SK-MEL-5 (cell line): ENCODE measurements around the gene SEC24B. TPM values are rescaled to one million over a fixed set of nuclear protein-coding genes. Genes with fewer than 3 reads are reported as not detected.
"Not testable (repeated sequence)": the region's sequence is repeated elsewhere in the genome, so short reads cannot be mapped to it uniquely, and the experiment has no call there.

Source experiments
- DNase-seq: peaks from one replicate; pipeline ENCODE4 v3.0.0-alpha.2; 2016; ENCODE audit warnings: low read depth, low spot score
- in situ Hi-C: cut with HindIII; loops from 2 replicates; pipeline ENCODE4 v1.10.0; 2016; ENCODE audit warnings: low sequenced_read_pairs, high pct_unique_total_duplicates, low pct_unique_long_range_greater_than_20kb
- total RNA-seq: library from RNA; depleted of rRNA; stranded (reverse); fragments of >200 nt; shearing (Covaris generic); gene quantifications from 2 replicates; pipeline ENCODE4 v1.2.3, GENCODE V29; 2014

Gene SEC24B
- total RNA-seq, 1 experiment from 2014 or later, result 13.6 TPM

DNA sequence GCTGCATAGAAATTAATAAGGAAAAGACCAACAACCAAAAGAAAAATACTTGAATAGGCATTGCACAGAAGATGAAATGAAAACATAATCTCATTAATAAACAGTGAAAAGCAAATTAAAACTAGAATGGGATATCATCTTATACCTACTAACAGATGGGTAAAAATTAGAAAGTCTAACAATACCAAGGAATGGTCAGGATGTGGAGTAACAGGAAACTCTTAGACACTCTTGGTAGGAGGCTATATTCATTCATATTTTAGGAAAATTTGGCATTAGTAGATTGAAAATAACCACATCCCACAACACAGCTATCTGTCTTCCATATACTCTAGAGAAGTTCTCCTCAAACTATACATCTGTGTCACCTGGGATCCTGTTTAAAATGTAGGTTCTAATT is 36.3 kb downstream of the SEC24B start:
- DNase-seq, result no peak
- in situ Hi-C loops, result no loop called here

DNA sequence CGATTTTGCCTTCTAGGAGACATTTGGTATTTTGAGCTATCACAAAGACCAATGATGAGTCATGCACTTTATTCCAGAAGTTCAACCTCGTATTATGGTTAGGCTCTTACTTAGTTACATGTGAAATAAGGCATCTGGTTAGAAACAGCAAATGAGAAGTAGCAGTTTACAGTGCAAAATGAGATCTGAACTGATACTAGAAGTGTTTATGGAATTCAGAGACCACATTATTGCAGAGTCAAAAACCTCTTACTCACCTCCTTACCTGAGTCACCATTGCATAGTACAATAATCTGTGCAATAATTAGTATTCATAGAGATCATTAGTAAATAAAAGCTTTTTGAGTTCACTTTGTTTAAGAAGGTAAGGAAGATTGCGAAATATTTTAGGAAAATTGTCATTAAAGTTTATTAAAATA is 38.7 kb downstream of the SEC24B start:
- no peak for DNase-seq
- in situ Hi-C loops, result no loop called here

DNA sequence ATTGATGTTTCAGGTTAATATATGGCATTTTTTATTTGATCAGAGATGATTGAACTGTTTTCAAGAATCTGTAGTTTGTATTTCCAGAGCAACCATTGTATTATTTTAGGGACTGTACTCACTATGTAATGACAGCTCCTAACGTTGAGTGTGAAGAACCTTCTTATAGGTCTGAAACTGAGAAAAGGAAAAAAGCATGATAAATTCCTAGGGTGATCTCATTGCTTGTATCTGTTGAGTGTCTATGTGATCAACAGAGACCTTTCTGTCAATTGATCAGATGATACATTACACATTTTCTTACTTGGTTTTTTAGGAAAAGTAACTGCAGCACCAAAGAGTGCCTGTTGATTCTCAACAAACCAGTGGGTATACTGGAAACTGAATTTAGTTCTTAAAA is 40.2 kb downstream of the SEC24B start:
- in situ Hi-C loops, result no loop called here
- no peak for DNase-seq

DNA sequence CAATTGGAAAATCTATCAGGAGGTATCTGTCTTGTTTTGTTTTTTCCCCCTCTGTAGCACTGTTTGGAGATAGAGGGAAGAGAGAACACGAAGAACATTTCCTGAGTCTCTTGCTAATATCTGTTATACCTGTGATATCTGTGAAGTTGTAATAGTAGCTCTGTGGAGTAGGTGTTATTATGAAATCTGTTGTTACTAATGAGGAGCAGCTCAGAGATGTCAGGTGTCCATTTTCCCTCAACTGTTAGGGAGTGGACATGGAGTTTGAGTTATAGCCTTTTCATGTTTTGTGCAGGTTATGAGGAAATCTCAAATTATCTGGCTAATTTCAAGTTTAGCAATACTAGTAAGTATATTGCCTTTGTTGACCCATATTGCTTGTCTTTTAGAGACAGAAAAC is 52.4 kb downstream of the SEC24B start:
- in situ Hi-C loops, result no loop called here
- DNase-seq, result no peak

DNA sequence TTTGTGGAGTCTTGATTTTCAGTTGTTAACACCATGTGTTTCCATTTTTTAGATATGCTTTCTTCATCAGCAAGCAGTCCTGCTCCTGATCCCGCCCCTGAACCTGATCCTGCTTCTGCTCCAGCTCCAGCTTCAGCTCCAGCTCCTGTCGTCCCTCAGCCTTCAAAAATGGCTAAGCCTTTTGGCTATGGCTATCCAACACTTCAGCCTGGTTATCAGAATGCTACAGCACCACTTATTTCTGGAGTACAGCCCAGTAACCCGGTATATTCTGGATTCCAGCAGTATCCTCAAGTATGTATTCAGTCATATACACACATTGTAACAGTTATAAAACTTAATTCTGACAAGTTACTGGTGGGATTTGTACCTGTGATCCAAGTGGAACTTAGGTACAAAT is 60.9 kb downstream of the SEC24B start:
- in situ Hi-C loops, result no loop called here
- DNase-seq, result no peak

DNA sequence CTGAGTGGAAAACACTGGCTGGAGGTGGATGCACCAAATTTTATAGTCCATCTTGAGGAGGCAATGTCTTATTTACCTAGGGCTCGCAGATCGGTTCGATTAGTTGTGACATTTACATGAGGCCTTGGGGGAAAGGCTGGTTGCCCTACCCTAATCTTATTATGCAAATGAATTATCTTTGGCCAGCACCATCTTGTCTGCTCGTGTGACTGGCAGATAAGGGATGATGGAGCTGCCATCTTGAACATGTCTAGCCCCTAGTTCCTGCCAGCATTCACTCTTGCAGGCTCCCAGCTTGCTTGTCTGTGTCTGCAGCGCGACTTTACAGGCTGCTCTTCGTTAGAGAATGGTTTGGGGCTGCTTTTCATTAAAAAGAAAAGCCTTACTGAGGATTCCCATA is 61.9 kb downstream of the SEC24B start:
- in situ Hi-C loops, result no loop called here
- no peak for DNase-seq

DNA sequence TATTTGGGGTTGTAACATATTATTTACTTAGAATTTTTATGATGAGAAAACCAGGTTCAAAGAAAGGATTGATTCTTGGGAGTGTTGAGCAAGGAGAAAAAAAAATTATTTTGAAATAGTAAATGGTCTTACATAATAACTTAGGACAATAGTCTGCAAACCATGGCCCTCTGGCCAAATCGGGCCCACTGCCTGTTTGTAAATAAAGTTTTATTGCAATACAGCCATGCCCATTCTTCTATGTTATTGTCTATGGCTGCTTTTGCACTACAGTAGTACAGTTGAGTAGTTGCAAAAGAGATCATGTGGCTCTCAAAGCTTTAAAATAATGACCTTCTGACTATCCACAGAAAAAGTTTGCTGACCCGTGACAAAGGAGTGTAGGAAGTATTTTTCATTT is 63.3 kb downstream of the SEC24B start:
- in situ Hi-C loops, result no loop called here

DNA sequence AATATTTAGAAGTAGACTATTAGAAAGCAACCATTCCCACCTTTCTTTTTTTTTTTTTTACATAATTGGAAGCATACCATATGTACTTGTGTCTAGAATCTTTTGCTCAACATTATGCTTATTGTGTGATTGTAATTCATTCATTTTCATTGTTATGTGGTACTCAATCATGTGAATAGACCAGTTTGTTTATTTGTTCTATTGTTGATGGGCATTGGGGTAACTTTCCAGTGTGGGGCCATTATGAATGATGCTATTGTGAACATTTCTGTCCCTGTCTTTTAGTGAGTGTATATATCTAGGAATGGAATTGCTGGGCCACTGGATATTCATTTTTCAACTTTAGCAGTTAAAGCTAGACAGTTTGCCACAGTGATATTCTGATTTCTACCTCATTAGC is 63.9 kb downstream of the SEC24B start:
- in situ Hi-C loops, result no loop called here
- DNase-seq, result no peak

More for the DNA sequence above, 63.3 kb downstream of the SEC24B start:
- no peak for DNase-seq

DNA sequence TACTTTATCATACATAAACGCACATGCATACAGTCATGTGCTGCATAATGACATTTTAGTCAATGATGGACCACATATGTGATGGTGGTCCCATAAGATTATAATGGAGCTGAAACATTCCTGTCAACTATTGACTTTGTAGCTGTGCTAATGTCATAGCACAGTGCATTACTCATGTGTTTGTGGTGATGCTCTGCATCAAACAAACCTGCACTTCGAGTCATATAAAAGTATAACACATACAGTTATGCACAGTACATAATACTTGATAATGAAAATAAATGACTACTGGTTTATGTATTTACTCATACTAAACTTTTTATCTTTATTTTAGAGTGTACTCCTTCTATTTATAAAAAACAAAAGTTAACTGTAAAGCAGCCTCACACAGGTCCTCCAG is 65.9 kb downstream of the SEC24B start:
- in situ Hi-C loops, result no loop called here
- no peak for DNase-seq

DNA sequence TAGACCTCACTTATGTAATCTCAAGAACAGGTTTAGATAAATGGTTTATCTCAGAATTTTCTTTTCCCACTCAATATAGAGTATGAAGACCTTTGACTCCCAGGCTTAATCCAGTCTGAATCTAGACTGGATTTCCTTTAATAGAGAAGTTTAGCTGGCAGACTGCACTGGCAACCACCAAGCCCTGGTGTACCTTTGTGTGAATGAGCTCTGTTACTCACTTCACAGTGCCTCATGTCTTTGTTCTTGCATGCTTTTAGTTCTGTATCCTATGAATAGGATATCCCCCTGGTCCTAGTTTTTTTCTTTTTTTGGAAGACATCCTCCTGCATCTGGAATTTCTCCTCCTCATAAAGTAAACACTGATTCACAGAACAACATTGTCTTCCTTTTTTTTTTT is 73.3 kb downstream of the SEC24B start:
- in situ Hi-C loops, result no loop called here
- DNase-seq, result no peak

DNA sequence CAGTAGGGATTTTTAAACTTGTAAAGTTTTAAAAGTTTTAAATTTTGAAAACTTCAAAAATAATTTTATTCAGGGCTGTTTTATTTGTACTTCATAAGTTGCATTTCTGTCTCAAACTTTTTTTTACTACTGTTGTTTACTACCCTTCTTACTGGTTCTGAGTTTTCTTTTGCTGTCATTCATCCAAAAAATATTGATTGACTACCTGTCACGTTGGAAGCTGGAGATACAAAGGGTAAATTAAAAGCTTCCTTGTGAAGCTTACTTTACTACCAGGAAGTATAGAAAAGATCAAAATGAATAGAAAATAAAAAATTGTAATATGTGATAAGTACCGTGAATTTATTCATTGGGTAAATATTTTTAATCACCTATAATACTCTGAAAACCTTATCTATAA is 77.1 kb downstream of the SEC24B start:
- in situ Hi-C loops, result no loop called here
- DNase-seq, result no peak

DNA sequence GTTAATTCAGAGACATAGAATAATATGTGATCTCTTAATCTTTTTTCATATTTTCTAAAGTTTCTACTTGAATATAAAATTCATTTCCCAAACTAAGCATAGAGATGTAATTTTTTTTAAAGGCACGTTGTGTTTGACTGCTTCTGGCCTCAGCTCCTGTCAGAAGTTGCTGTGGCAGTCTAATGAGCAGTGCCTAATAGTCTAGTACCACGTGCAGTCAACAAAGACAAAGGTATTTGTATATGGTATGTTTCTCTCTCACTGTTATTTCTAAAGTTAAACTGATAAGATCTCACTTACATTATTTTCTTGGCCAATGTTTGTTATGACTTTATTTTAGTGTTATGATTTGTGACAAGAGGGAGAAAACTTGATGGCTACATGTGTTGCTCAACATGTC is 77.8 kb downstream of the SEC24B start:
- in situ Hi-C loops, result no loop called here
- DNase-seq, result no peak

DNA sequence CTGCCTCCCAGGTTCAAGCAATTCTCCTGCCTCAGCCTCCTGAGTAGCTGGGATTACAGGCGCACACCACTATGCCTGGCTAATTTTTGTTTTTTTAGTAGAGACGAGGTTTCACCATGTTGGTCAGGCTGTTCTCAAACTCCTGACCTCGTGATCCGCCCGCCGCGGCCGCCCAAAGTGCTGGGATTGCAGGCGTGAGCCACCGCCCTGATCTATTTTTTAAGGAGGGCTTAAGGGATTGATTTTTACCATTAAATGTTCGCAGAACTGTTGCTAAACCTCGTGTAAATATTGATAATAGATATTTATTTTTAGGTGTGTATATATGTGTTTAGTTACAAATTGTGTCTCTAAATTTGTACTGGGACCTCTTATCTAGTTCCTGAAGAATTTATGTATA is 79.8 kb downstream of the SEC24B start:
- in situ Hi-C loops, result not testable (repeated sequence)

DNA sequence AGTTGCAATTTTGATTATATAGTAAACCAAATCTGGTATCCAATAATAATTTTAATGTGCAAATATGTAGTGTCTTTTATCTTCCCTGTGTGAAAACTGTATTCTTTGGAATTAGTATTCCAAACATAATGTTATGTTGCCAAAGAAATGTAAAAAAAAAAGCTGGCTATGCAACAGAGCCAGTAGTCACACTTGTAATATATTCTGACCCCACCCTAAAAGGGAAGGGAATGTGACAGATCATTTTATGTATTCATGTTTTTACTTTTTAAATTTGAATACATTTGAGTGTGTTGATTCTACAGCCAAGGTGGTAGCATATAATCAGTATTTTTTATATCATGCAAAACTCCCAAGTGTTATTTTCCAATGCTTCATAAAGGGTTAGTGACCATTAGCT is 98.6 kb downstream of the SEC24B start:
- DNase-seq, result no peak
- in situ Hi-C loops, result no loop called here

More for the DNA sequence above, 79.8 kb downstream of the SEC24B start:
- not testable (repeated sequence) for DNase-seq

DNA sequence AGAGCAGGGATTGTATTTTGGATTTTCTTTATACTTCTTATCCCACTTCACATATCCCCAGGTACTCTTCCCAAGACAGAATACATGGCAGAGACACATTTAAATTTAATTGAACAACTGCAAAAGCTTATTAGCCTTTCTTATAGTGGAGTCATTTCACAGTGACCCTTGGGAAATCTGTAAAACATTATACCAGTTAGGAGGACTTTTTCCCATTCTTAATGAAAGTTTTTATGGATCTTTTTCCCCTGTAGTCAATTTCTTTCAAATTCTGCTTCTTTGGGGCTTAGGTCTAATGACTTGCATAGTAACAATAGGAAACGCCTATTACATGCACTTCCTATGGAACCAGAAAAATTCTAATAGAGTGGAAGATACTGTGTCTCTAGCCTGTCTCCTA is 111.8 kb downstream of the SEC24B start:
- in situ Hi-C loops, result no loop called here
- no peak for DNase-seq

DNA sequence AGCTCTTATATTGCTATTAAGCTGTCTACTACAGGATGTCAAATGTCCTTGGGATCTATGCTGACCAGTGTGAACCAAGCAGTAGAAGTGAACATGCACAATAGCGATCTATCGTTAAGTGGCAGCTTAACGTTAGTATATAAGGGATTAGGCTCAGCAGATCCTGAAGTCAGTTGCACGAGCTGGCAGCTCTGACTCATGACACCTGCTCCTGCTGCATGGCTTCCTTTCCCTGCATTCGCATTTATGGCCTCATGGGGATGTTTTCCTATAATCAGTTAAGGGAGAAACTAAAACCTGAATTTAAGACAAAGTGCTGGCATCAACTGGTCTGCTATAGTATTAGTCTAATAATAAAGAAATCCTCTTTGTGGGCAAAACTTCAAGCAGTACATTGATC is 113.8 kb downstream of the SEC24B start:
- no peak for DNase-seq
- in situ Hi-C loops, result no loop called here

DNA sequence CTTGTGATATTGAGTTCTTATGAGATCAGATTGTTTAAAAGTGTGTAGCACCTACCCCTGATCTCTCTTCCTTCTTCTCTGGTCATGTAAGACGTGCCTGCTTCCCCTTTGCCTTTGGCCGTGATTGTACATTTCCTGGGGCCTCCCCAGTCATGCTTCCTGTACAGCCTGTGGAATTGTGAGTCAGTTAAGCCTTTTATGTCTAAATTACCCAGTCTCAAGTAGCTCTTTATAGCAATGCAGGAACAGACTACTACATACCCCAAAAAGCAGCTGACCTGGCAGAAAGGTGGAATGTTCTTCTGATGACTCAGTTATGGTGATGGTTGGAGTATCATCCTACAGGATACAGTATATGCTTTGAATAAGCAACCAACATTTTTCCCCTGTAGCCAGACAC is 115.0 kb downstream of the SEC24B start:
- in situ Hi-C loops, result no loop called here
- no peak for DNase-seq

DNA sequence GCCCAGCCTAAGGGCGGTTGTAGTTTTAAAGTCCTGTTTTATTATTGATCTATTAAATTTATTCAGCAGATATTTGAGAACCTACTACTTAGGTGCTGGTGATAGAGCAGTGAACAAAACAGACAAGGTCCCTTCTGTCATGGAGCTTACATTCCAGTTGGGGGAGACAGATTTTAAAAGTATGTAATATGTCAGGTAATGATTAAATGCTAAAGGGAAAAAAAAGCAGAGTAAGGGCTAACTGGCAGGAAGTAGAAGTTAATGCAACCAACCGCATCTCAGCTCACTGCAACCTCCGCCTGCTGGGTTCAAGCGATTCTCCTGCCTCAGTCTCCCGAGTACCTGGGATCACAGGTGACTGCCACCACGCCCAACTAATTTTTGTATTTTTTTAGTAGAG is 118.6 kb downstream of the SEC24B start:
- DNase-seq, result no peak
- in situ Hi-C loops, result no loop called here

DNA sequence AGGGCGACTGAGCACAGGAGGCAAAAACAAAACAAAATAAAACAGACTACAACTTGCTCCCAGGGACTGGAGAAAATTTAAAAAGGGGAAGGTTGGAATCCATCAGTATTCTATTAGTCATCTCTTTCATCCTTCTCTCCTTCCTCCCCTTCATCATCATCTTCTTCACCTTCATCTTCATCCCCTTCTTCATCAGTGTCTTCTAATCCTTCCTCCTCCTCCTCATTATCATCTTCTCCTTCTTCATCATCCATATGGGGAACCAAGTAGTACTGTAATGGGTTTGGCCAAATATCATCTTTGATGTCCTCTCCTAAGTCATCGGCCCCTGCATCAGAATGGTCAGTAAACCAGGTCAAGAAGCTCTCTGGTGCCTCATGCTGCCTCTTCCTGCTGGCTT is 119.5 kb downstream of the SEC24B start:
- in situ Hi-C loops, result no loop called here
- no peak for DNase-seq

DNA sequence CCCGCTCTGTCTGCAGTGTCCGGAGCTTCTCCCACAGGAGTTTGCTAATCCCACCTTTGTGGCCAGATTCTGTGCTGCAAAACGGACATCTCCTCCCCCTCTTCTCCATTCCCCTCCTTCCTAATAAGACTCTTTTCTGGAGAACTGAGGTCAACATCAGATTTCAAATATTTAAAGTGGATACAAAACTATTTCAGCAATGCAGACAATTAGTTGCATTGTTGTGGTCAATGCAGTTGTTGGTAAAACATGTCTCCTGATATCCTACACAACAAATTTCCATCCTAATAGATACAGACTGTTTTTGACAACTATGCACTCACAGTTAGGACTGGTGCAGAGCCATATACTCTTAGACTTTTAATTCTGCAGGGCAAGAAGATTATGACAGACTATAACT is 121.4 kb downstream of the SEC24B start:
- DNase-seq, result no peak
- in situ Hi-C loops, result no loop called here
